Hepatocyte (in vitro differentiated cells): ENCODE results near the gene RASSF8. TPM values are rescaled to one million over a fixed set of nuclear protein-coding genes. Genes with fewer than 3 reads are reported as not detected.

ENCODE experiments used
- DNase-seq: peaks from one replicate; pipeline ENCODE4 v3.0.0-alpha.2; 2016; ENCODE audit warnings: low spot score
- H2AFZ ChIP-seq: fragments of 200-600 bp; sonication (generic); 2 replicates; pipeline ENCODE4 v1.6.0; 2016; ENCODE audit warnings: antibody characterized with exemption, mild to moderate bottlenecking
- H3K27ac ChIP-seq: fragments of 200-600 bp; sonication (generic); 2 replicates; pipeline ENCODE4 v1.5.1; 2016; ENCODE audit warnings: mild to moderate bottlenecking
- H3K27me3 ChIP-seq: fragments of 200-600 bp; sonication (generic); 2 replicates; pipeline ENCODE4 v1.6.1; 2016
- H3K36me3 ChIP-seq: fragments of 200-600 bp; sonication (generic); replicated peaks from 2 replicates; pipeline ENCODE4 v1.5.1; 2016; ENCODE audit warnings: low read depth; ENCODE audit not compliant: insufficient read depth
- H3K4me1 ChIP-seq: fragments of 200-600 bp; sonication (generic); 2 replicates; pipeline ENCODE4 v1.5.1; 2016; ENCODE audit warnings: mild to moderate bottlenecking, moderate library complexity; ENCODE audit not compliant: insufficient read depth
- H3K4me2 ChIP-seq: fragments of 200-600 bp; sonication (generic); 2 replicates; pipeline ENCODE4 v1.6.0; 2016
- H3K4me3 ChIP-seq: fragments of 200-600 bp; sonication (generic); 2 replicates; pipeline ENCODE4 v1.5.1; 2016; ENCODE audit warnings: mild to moderate bottlenecking
- H3K79me2 ChIP-seq: fragments of 200-600 bp; sonication (generic); 2 replicates; pipeline ENCODE4 v1.6.0; 2017; ENCODE audit warnings: mild to moderate bottlenecking
- H3K9me2 ChIP-seq: fragments of 200-600 bp; sonication (generic); replicated peaks from 2 replicates; pipeline ENCODE4 v1.6.0; 2017; ENCODE audit warnings: mild to moderate bottlenecking; ENCODE audit not compliant: insufficient read depth
- H3K9me3 ChIP-seq: fragments of 200-600 bp; sonication (generic); 2 replicates; pipeline ENCODE4 v1.5.1; 2016; ENCODE audit warnings: low read depth, mild to moderate bottlenecking
- H4K20me1 ChIP-seq: fragments of 200-600 bp; sonication (generic); 2 replicates; pipeline ENCODE4 v1.6.0; 2016; ENCODE audit warnings: mild to moderate bottlenecking; ENCODE audit not compliant: insufficient read depth, poor library complexity, severe bottlenecking
- EZH2 ChIP-seq: fragments of 200-600 bp; sonication (generic); IDR thresholded peaks from 2 replicates; pipeline ENCODE4 v1.6.1; 2016; ENCODE audit warnings: antibody characterized with exemption, mild to moderate bottlenecking, borderline replicate concordance
- EZH2phosphoT487 ChIP-seq: fragments of 200-600 bp; sonication (generic); IDR thresholded peaks from one replicate; pipeline ENCODE4 v1.6.1; 2018; ENCODE audit warnings: antibody characterized with exemption, mild to moderate bottlenecking, low read depth, moderate library complexity; ENCODE audit not compliant: unreplicated experiment, severe bottlenecking
- WGBS: methylation state at CpG from one replicate; pipeline ENCODE4 v1.1.6; 2016; ENCODE audit warnings: low lambda C conversion rate; ENCODE audit errors: missing lambda C conversion rate; 5-methylcytosine and 5-hydroxymethylcytosine counted together
- polyA plus RNA-seq: library from polyadenylated mRNA; unstranded; fragments of >200 nt; fragmentation: Nextera tagmentation; extraction: Ambion mirVana; gene quantifications from 2 replicates; pipeline ENCODE4 v1.2.1, GENCODE V29; 2016
- total RNA-seq: library from RNA; depleted of rRNA; stranded (reverse); fragments of >200 nt; gene quantifications from 2 replicates; pipeline ENCODE4 v1.2.3, GENCODE V29; 2014
- TF ChIP-seq, protein P1 (sequence below): fragments of 200-600 bp; sonication (generic); IDR thresholded peaks from 2 replicates; pipeline ENCODE4 v1.5.1; 2016; ENCODE audit warnings: antibody characterized with exemption, mild to moderate bottlenecking; ENCODE audit not compliant: poor library complexity

The RASSF8 gene
- total and polyA plus RNA-seq, 2 experiments from 2014 or later = 24.6 to 46.2 TPM

GRCh38 chr12:25982416-25982815 is 23.9 kb downstream of the RASSF8 start:
- WGBS = 0% methylated on average over 1 of the region's 1 CpG
- Histone ChIP-seq H3K9me2 (no peaks in the 10 kb centered on the region), H3K4me1 (peaks cover 5% of the 10 kb centered on the region), H3K27ac (no peak overlapping the region), H2AFZ (no peak overlapping the region), H4K20me1 (peaks cover 29% of the 10 kb centered on the region), H3K4me3 (no peak overlapping the region), H3K4me2 (no peak overlapping the region), H3K79me2 (peaks cover 98% of the 10 kb centered on the region), H3K27me3 (no peaks in the 10 kb centered on the region), H3K9me3 (no peaks in the 10 kb centered on the region), H3K36me3 (no peaks in the 10 kb centered on the region)
- DNase-seq = no peak
- no peak for TF ChIP-seq EZH2
- TF ChIP-seq, protein P1, sequence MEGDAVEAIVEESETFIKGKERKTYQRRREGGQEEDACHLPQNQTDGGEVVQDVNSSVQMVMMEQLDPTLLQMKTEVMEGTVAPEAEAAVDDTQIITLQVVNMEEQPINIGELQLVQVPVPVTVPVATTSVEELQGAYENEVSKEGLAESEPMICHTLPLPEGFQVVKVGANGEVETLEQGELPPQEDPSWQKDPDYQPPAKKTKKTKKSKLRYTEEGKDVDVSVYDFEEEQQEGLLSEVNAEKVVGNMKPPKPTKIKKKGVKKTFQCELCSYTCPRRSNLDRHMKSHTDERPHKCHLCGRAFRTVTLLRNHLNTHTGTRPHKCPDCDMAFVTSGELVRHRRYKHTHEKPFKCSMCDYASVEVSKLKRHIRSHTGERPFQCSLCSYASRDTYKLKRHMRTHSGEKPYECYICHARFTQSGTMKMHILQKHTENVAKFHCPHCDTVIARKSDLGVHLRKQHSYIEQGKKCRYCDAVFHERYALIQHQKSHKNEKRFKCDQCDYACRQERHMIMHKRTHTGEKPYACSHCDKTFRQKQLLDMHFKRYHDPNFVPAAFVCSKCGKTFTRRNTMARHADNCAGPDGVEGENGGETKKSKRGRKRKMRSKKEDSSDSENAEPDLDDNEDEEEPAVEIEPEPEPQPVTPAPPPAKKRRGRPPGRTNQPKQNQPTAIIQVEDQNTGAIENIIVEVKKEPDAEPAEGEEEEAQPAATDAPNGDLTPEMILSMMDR = no peak
- TF ChIP-seq EZH2phosphoT487 = no peak

DNA sequence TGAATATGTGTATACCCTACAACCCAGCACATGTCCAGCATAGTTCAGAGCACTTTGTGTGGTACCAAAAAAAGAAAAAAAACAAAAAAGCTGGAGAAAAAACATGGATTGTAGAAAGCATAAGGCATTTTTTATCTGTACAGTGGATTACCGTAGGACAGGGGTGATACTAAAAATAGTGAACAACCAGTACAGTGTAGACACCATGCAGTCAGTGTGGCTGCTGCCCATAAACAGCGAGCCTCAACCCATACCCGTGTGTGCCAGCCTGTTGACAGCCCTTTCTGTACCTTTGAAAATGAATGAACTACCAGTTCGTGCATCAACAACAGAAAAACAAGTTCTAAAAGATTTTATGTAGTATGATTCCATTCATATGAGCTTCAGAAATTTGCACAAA is 25.1 kb downstream of the RASSF8 start:
- H4K20me1 ChIP-seq = peaks cover 28% of the 10 kb centered on the region
- no peaks in the 10 kb centered on the region for H3K9me3 ChIP-seq
- H3K4me3 ChIP-seq = no peak overlapping the region

DNA sequence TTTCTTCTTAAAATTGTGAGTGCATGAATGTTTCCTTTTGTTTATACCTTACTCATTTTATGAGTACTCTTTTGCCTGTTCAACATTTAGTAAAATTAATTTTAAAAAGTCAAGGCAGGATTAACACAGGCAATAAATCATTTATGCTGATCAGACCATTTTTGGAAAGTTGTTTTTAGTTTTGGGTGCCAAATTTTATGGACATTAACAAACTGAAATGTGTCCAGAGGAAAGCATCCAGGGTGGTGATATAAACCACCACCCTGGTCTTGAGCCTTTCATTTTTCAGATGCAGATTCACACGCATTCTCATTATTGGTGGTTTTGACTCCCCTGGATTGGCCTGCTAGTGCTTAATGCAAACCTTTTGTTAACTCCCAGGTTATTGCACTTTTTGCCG is 26.3 kb downstream of the RASSF8 start:
- peaks cover 98% of the 10 kb centered on the region for H3K79me2 ChIP-seq
- H3K4me3 ChIP-seq = no peak overlapping the region
- H3K27ac ChIP-seq = no peak overlapping the region
- H3K9me2 ChIP-seq = no peaks in the 10 kb centered on the region
- no peak overlapping the region for H2AFZ ChIP-seq
- no peaks in the 10 kb centered on the region for H3K27me3 ChIP-seq
- no peak overlapping the region for H3K4me2 ChIP-seq
- 98% methylated on average over 2 of the region's 2 CpGs for WGBS
- H3K9me3 ChIP-seq = no peaks in the 10 kb centered on the region
- H3K4me1 ChIP-seq = peaks cover 5% of the 10 kb centered on the region
- TF ChIP-seq EZH2 (no peak), EZH2phosphoT487 (no peak)
- TF ChIP-seq, protein P1 = no peak
- peaks cover 21% of the 10 kb centered on the region for H4K20me1 ChIP-seq
- no peak for DNase-seq
- H3K36me3 ChIP-seq = no peaks in the 10 kb centered on the region

More for the DNA sequence above, 25.1 kb downstream of the RASSF8 start:
- Histone ChIP-seq H3K27ac (no peak overlapping the region), H3K4me1 (peaks cover 5% of the 10 kb centered on the region), H3K9me2 (no peaks in the 10 kb centered on the region), H3K36me3 (no peaks in the 10 kb centered on the region), H3K79me2 (peaks cover 98% of the 10 kb centered on the region), H3K27me3 (no peaks in the 10 kb centered on the region), H3K4me2 (no peak overlapping the region), H2AFZ (no peak overlapping the region)
- TF ChIP-seq, protein P1 = no peak
- TF ChIP-seq EZH2 (no peak), EZH2phosphoT487 (no peak)
- 100% methylated on average over 4 of the region's 4 CpGs for WGBS
- no peak for DNase-seq
